ENCODE measurements around the gene OTOG.

Gene OTOG

DNA sequence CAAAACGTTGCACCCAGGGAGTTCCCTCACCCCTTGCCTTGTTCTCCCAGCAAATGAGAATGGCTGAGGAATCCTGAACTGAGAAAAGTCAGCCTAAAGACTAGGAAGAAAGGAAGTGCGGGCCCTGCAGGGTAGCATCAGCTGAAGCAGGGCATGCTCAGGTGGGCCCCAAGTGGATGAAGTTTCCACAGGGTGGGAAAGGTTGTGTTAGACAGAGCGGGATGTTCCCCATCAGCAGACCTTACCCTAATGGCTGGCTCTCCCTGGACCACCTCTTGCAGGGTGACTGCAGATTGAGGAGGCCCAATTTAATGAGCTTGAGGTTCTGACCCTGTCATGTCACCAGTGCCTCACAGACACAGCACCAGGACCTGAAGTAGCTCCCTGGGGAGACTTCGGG is 90.8 kb downstream of the OTOG start:
- H3K9me3 Mint-ChIP-seq: no peaks in the 10 kb centered on the region

DNA sequence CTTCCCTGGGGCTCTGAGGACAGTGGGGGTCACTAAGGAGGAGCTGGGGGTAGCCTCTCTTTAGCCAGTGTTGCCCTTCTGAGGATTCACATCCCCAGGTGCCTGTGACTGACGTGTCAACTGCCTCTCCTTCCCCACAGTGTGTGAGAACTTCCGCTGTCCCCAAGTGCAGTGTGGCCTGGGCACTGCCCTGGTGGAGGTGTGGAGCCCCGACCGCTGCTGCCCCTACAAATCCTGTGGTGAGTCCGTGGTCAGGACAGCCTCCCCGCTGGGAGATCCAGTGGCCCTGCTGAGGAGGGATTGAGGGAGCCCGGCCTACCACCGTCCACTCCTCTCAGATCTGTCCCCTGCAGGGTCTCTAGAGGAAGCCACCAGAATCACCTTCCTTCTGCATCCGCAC is 91.3 kb downstream of the OTOG start:
- Mint-ChIP-seq H3K9me3 (no peaks in the 10 kb centered on the region), H3K36me3 (ENCODE audit: low read depth) (no peaks in the 10 kb centered on the region)
- no peak for TF ChIP-seq CTCF (IDR thresholded peaks at IDR 0.05)

More for the DNA sequence above, 90.8 kb downstream of the OTOG start:
- no peak overlapping the region for H3K27ac Mint-ChIP-seq
- peaks cover 10% of the 10 kb centered on the region for H3K27me3 Mint-ChIP-seq (ENCODE audit: low read depth, poor library complexity)
- no peak overlapping the region for H3K4me3 Mint-ChIP-seq
- DNase-seq: no peak
- TF ChIP-seq CTCF (IDR thresholded peaks at IDR 0.05): no peak
- H3K4me1 Mint-ChIP-seq: peaks cover 22% of the 10 kb centered on the region
- no peaks in the 10 kb centered on the region for H3K36me3 Mint-ChIP-seq (ENCODE audit: low read depth)

GRCh38 chr11:17639091-17639490 is 92.0 kb downstream of the OTOG start:
- Mint-ChIP-seq H3K27ac (no peak overlapping the region), H3K4me3 (no peak overlapping the region), H3K9me3 (no peaks in the 10 kb centered on the region), H3K27me3 (ENCODE audit: low read depth, poor library complexity) (peaks cover 19% of the 10 kb centered on the region), H3K4me1 (peaks cover 24% of the 10 kb centered on the region), H3K36me3 (ENCODE audit: low read depth) (no peaks in the 10 kb centered on the region)
- DNase-seq: no peak
- TF ChIP-seq CTCF (IDR thresholded peaks at IDR 0.05): no peak

More for the DNA sequence above, 91.3 kb downstream of the OTOG start:
- H3K27me3 Mint-ChIP-seq (ENCODE audit: low read depth, poor library complexity): peaks cover 12% of the 10 kb centered on the region
- peaks cover 22% of the 10 kb centered on the region for H3K4me1 Mint-ChIP-seq
- no peak for DNase-seq
- no peak overlapping the region for H3K4me3 Mint-ChIP-seq
- no peak overlapping the region for H3K27ac Mint-ChIP-seq

DNA sequence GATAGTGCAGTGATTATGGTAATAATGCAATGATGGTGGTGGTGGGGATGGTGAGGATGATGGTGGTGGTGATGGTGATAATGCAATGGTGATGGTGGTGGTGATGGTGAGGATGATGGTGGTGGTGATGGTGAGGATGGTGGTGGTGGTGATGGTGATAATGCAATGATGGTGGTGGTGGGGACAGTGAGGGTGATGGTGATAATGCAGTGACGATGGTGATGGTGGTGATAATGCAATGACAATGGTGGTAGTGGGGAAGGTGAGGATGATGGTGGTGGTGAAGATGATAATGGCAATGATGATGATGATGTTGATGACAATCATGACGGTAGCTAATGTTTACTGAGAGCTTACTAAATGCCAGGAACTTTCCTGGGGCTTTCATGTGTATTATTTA is 92.7 kb downstream of the OTOG start:
- no peaks in the 10 kb centered on the region for H3K9me3 Mint-ChIP-seq
- H3K27me3 Mint-ChIP-seq (ENCODE audit: low read depth, poor library complexity): peaks cover 24% of the 10 kb centered on the region
- no peak for DNase-seq
- no peak for TF ChIP-seq CTCF (IDR thresholded peaks at IDR 0.05)
- no peak overlapping the region for H3K4me3 Mint-ChIP-seq
- H3K27ac Mint-ChIP-seq: no peak overlapping the region
- H3K4me1 Mint-ChIP-seq: peaks cover 19% of the 10 kb centered on the region
- H3K36me3 Mint-ChIP-seq (ENCODE audit: low read depth): no peaks in the 10 kb centered on the region

- no peak overlapping the region for H3K27ac Mint-ChIP-seq
- H3K4me3 Mint-ChIP-seq: no peak overlapping the region
- peaks cover 25% of the 10 kb centered on the region for H3K27me3 Mint-ChIP-seq (ENCODE audit: low read depth, poor library complexity)
- no peak for DNase-seq
- H3K9me3 Mint-ChIP-seq: no peaks in the 10 kb centered on the region
- no peaks in the 10 kb centered on the region for H3K36me3 Mint-ChIP-seq (ENCODE audit: low read depth)
- TF ChIP-seq CTCF (IDR thresholded peaks at IDR 0.05): no peak
- H3K4me1 Mint-ChIP-seq: peaks cover 14% of the 10 kb centered on the region
Observed at GRCh38 chr11:17640493-17641164, 93.6 kb downstream of the OTOG start.

DNA sequence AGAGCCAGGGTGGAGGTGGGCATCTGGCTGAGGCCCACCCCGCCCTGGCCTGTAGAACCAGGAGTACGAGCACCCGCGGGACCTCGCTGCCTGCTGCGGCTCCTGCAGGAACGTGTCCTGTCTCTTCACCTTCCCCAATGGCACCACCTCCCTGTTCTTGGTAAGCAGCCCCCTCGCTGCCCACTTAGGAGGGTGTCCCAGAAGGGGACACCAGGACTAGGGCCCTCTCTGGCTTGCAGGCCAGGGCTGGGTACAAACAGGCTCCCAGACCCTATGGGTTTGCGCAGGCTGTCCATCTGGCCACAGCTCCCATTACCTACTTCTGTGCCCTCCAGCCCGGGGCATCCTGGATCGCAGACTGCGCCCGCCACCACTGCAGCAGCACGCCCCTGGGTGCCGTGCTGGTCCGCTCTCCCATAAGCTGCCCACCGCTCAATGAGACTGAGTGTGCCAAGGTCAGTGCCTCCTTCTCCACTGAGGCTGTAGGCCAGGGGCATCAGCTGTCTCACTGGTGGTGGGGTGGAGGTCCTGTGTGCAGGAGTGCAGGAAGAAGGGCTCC is 94.8 kb downstream of the OTOG start:
- Mint-ChIP-seq H3K4me3 (no peak overlapping the region), H3K9me3 (no peaks in the 10 kb centered on the region), H3K4me1 (peaks cover 14% of the 10 kb centered on the region), H3K27me3 (ENCODE audit: low read depth, poor library complexity) (peaks cover 26% of the 10 kb centered on the region), H3K27ac (no peak overlapping the region), H3K36me3 (ENCODE audit: low read depth) (no peaks in the 10 kb centered on the region)
- TF ChIP-seq CTCF (IDR thresholded peaks at IDR 0.05): no peak
- no peak for DNase-seq

Data from nephron progenitor cell (in vitro differentiated cells).